Neural progenitor cell (in vitro differentiated cells): ENCODE measurements around the gene G0S2.

Source experiments
- EZH2 ChIP-seq: fragments of 200-600 bp; sonication (generic); IDR thresholded peaks from 2 replicates; pipeline ENCODE4 v1.6.1; 2017; ENCODE audit warnings: antibody characterized with exemption, mild to moderate bottlenecking, moderate library complexity
- EZH2phosphoT487 ChIP-seq: fragments of 200-600 bp; sonication (generic); IDR thresholded peaks from 2 replicates; pipeline ENCODE4 v1.6.1; 2017; ENCODE audit warnings: antibody characterized with exemption
- TF ChIP-seq, protein P1 (sequence below): fragments of 200-600 bp; sonication (generic); IDR thresholded peaks from 2 replicates; pipeline ENCODE4 v1.5.1; 2017; ENCODE audit warnings: antibody characterized with exemption, mild to moderate bottlenecking

DNA sequence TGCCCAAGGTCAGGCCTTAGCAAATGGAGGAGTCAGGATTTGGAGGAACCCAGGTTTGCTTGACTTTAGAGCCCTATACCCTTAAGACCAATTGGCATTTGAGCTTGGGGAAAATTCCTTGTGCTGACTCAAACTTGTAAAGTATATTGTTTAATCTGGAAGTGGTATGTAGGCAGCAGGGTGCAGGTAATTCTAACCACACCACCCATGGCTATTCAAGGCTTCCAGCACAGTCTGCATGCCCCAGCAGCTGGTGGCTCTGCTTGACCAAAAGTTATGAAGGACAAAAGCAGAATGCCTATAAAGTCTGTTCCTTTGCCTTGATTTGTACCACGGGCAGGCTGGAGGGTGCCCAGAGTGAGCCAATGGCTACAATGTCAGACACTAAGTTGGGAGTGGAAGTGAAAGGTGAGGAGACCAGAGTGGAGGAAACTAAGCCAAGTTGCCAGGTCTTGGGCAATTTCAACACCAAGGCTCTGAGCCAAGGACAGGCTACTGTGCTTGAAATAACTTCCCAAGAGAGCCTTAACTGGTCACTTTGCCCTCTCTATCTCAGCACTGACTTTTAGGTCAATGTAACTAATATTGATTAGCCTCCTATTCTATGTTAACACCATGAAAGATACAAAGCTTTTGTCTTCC is 4.7 kb upstream of the G0S2 start:
- TF ChIP-seq, protein P1, sequence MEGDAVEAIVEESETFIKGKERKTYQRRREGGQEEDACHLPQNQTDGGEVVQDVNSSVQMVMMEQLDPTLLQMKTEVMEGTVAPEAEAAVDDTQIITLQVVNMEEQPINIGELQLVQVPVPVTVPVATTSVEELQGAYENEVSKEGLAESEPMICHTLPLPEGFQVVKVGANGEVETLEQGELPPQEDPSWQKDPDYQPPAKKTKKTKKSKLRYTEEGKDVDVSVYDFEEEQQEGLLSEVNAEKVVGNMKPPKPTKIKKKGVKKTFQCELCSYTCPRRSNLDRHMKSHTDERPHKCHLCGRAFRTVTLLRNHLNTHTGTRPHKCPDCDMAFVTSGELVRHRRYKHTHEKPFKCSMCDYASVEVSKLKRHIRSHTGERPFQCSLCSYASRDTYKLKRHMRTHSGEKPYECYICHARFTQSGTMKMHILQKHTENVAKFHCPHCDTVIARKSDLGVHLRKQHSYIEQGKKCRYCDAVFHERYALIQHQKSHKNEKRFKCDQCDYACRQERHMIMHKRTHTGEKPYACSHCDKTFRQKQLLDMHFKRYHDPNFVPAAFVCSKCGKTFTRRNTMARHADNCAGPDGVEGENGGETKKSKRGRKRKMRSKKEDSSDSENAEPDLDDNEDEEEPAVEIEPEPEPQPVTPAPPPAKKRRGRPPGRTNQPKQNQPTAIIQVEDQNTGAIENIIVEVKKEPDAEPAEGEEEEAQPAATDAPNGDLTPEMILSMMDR = no peak
- TF ChIP-seq EZH2phosphoT487 (no peak), EZH2 (no peak)
